K562 (cell line): ENCODE data around the gene IZUMO4.

Source experiments
- CTCF ChIP-seq, 3 experiments: IDR thresholded peaks in 2 of 3; conservative IDR thresholded peaks in 1 of 3; 2 replicates each; pipeline ENCODE4 v1.5.1; 2011 to 2012; ENCODE audit warnings: low read length in 3 of 3, mild to moderate bottlenecking in 3 of 3, control low read depth in 2 of 3, improper control_type of control experiment in 1 of 3, inconsistent platforms in 1 of 3, low read depth in 1 of 3, mixed read lengths in 1 of 3, moderate library complexity in 1 of 3; ENCODE audit not compliant: insufficient read depth in 2 of 3
- HCFC1 ChIP-seq: IDR thresholded peaks from 2 replicates; pipeline ENCODE4 v1.6.1; 2012; ENCODE audit warnings: low read depth, low read length, improper control_type of control experiment
- MAFG ChIP-seq: fragments of 450-650 bp; conservative IDR thresholded peaks from 2 replicates; pipeline ENCODE4 v1.6.1; 2016; ENCODE audit warnings: missing genetic modification characterization, missing compliant biosample characterization
- USF1 ChIP-seq: sonication (generic); formaldehyde crosslinking; IDR thresholded peaks from 2 replicates; pipeline ENCODE4 v1.9.0; 2022; ENCODE audit warnings: mild to moderate bottlenecking, missing genetic modification reagents
- ZBTB1 ChIP-seq: sonication (generic); formaldehyde crosslinking; IDR thresholded peaks from 2 replicates; pipeline ENCODE4 v1.8.1; 2023; ENCODE audit warnings: missing genetic modification reagents, low read depth, mild to moderate bottlenecking, borderline replicate concordance
- ZNF134 ChIP-seq: fragments of 250-450 bp; sonication (Bioruptor Pico); conservative IDR thresholded peaks from 2 replicates; pipeline ENCODE4 v1.4.0; 2020

- TF ChIP-seq CTCF (IDR thresholded peaks at IDR 0.05 in 2 of 3, conservative IDR thresholded peaks at IDR 0.05 in 1 of 3; ENCODE audit: insufficient read depth in 2 of 3, low read depth in 1 of 3, low read length in 3 of 3) (no peak), MAFG (no peak), ZBTB1 (CRISPR knock-in tag) (no peak), ZNF134 (no peak), USF1 (CRISPR knock-in tag) (no peak), HCFC1 (no peak)
Observed at GRCh38 chr19:2063824-2064223, 32.9 kb upstream of the IZUMO4 start.
